ENCODE results near the gene ACTG2.

Gene ACTG2

GRCh38 chr2:73968357-73968937 lies 75.6 kb downstream of the ACTG2 start:
- H3K4me3 ChIP-seq (ENCODE audit: low read depth, low read length), result no peak overlapping the region
- DNase-seq (ENCODE audit: low read depth), result no peak
- no peak for TF ChIP-seq CTCF (IDR thresholded peaks at IDR 0.05; ENCODE audit: control insufficient read depth, extremely low read depth, insufficient read depth)

DNA sequence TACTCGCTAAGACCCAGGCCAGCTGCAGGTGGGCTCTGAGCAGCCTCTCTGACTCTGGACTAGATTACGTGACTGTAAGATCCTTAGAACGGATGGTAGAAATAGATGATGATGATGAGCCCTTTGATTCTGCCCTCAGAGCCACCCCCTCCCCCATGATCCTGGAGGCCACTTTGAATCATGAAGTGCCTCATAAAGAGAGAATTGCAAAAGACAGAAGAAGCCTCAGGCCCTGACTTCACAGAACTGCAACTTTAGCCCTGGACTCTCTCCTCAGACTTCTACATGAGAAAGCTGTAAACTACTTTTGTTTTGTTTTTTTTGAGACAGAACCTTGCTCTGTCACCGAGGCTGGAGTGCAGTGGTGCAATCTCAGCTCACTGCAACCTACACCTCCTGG lies 76.5 kb downstream of the ACTG2 start:
- DNase-seq (ENCODE audit: low read depth), result no peak
- no peak overlapping the region for H3K4me3 ChIP-seq (ENCODE audit: low read depth, low read length)
- no peak for TF ChIP-seq CTCF (IDR thresholded peaks at IDR 0.05; ENCODE audit: control insufficient read depth, extremely low read depth, insufficient read depth)
